A549 (cell line): ENCODE measurements around the gene SLC4A7. TPM values are rescaled to one million over a fixed set of nuclear protein-coding genes. Genes with fewer than 3 reads are reported as not detected.

ENCODE experiments used
- ATAC-seq, 2 experiments: fragments of 200-7000 bp in 1 of 2; fragments of >200 bp in 1 of 2; cut with Nextera tagmentation in 1 of 2; cut with Tn5 transposase in 1 of 2; 3 replicates each; pipeline versions ENCODE4 v1.8.0 to v1.9.1; 2018 to 2020; ENCODE audit warnings: mild to moderate bottlenecking in 1 of 2, moderate library complexity in 1 of 2
- CTCF ChIA-PET: fragments of 300-600 bp; sonication (Branson Sonifier 250); formaldehyde crosslinking; extraction: SDS; loops from one replicate; lab custom pipeline; 2021; ENCODE audit warnings: antibody characterized with exemption, inconsistent platforms; lab: Yijun Ruan, JAX
- POLR2A ChIA-PET: fragments of 350-600 bp; formaldehyde crosslinking; extraction: SDS; loops from one replicate; lab custom pipeline; 2021; ENCODE audit warnings: antibody characterized with exemption, inconsistent platforms; lab: Yijun Ruan, JAX
- DNase-seq, 2 experiments: peaks; one replicate each; pipeline versions ENCODE4 v3.0.0 to v3.0.0-alpha.2; 2011 to 2016; ENCODE audit warnings: low read depth in 1 of 2, low spot score in 1 of 2
- FAIRE-seq: peaks from 2 replicates; lab custom pipeline; 2011; peaks lifted over from hg19 to GRCh38; lab: Jason Lieb, UNC
- H3K27ac ChIP-seq, 2 experiments: fragments of >200 bp; sonication (Bioruptor Twin); formaldehyde crosslinking; 3 replicates each; pipeline ENCODE4 v1.5.1; 2016 to 2017
- H3K4me1 ChIP-seq: fragments of >200 bp; sonication (Bioruptor Twin); formaldehyde crosslinking; 3 replicates; pipeline ENCODE4 v1.6.1; 2016
- H3K4me2 ChIP-seq: fragments of >200 bp; sonication (Bioruptor Twin); formaldehyde crosslinking; 3 replicates; pipeline ENCODE4 v1.6.1; 2016
- H3K4me3 ChIP-seq: fragments of >200 bp; sonication (Bioruptor Twin); formaldehyde crosslinking; 3 replicates; pipeline ENCODE4 v1.5.1; 2016
- H3K9me3 ChIP-seq: fragments of >200 bp; sonication (Bioruptor Twin); formaldehyde crosslinking; 3 replicates; pipeline ENCODE4 v1.6.1; 2016
- ATOH8 ChIP-seq: fragments of 250-450 bp; sonication (Bioruptor Pico); IDR thresholded peaks from 2 replicates; pipeline ENCODE4 v1.5.0; 2020; ENCODE audit warnings: low read depth, mild to moderate bottlenecking, moderate library complexity
- BHLHE40 ChIP-seq: IDR thresholded peaks from 2 replicates; pipeline ENCODE4 v1.6.1; 2012; ENCODE audit warnings: low read depth, low read length, inconsistent platforms
- CBX8 ChIP-seq: fragments of 200-600 bp; sonication (generic); IDR thresholded peaks from 2 replicates; pipeline ENCODE4 v1.6.1; 2016
- CEBPB ChIP-seq, 2 experiments: fragments of >200 bp in 1 of 2; sonication (Bioruptor Twin) in 1 of 2; formaldehyde crosslinking in 1 of 2; IDR thresholded peaks; 2 replicates each; pipeline ENCODE4 v1.6.1; 2012 to 2016
- CHD2 ChIP-seq: fragments of 150-350 bp; IDR thresholded peaks from 2 replicates; pipeline ENCODE4 v1.6.1; 2014; ENCODE audit warnings: low read length; ENCODE audit not compliant: partially characterized antibody
- CHD4 ChIP-seq: fragments of 200-600 bp; sonication (generic); IDR thresholded peaks from 2 replicates; pipeline ENCODE4 v1.6.1; 2016; ENCODE audit warnings: antibody characterized with exemption, mild to moderate bottlenecking, borderline replicate concordance
- EP300 ChIP-seq, 2 experiments: fragments of >200 bp; sonication (Bioruptor Twin); formaldehyde crosslinking; IDR thresholded peaks; 2 replicates in 1 of 2; 3 replicates in 1 of 2; pipeline ENCODE4 v1.6.1; 2016 to 2017
- ESRRA ChIP-seq: fragments of 150-350 bp; IDR thresholded peaks from 2 replicates; pipeline ENCODE4 v1.6.1; 2014; ENCODE audit warnings: mild to moderate bottlenecking, low read length, borderline replicate concordance
- FOSL2 ChIP-seq, 2 experiments: fragments of 450-650 bp in 1 of 2; fragments of >200 bp in 1 of 2; sonication (Bioruptor Twin) in 1 of 2; formaldehyde crosslinking; IDR thresholded peaks; 2 replicates each; pipeline versions ENCODE4 v1.5.0 to v1.6.1; 2016 to 2020; ENCODE audit warnings: mild to moderate bottlenecking in 1 of 2, moderate library complexity in 1 of 2
- FOXS1 ChIP-seq: fragments of 250-450 bp; sonication (Bioruptor Pico); IDR thresholded peaks from 2 replicates; pipeline ENCODE4 v1.5.0; 2020; ENCODE audit warnings: mild to moderate bottlenecking, moderate library complexity
- GATA3 ChIP-seq: IDR thresholded peaks from 2 replicates; pipeline ENCODE4 v1.6.1; 2012; ENCODE audit warnings: borderline replicate concordance
- HOXB13 ChIP-seq: fragments of 250-450 bp; sonication (Bioruptor Pico); IDR thresholded peaks from 2 replicates; pipeline ENCODE4 v1.5.0; 2020; ENCODE audit warnings: low read depth, mild to moderate bottlenecking, moderate library complexity
- JUN ChIP-seq, 2 experiments: fragments of >200 bp; sonication (Bioruptor Twin); formaldehyde crosslinking; IDR thresholded peaks; 2 replicates in 1 of 2; 3 replicates in 1 of 2; pipeline ENCODE4 v1.6.1; 2016 to 2017
- JUNB ChIP-seq: fragments of >200 bp; sonication (Bioruptor Twin); formaldehyde crosslinking; IDR thresholded peaks from 2 replicates; pipeline ENCODE4 v1.6.1; 2016
- KDM5A ChIP-seq: fragments of 200-600 bp; sonication (generic); IDR thresholded peaks from 2 replicates; pipeline ENCODE4 v1.6.1; 2016; ENCODE audit warnings: antibody characterized with exemption, mild to moderate bottlenecking
- MAFK ChIP-seq: fragments of 450-650 bp; IDR thresholded peaks from 2 replicates; pipeline ENCODE4 v1.6.1; 2014; ENCODE audit not compliant: partially characterized antibody
- MAZ ChIP-seq: fragments of 150-350 bp; IDR thresholded peaks from 2 replicates; pipeline ENCODE4 v1.6.1; 2014; ENCODE audit warnings: antibody characterized with exemption, low read depth, low read length, borderline replicate concordance
- NFE2L2 ChIP-seq: fragments of 150-350 bp; conservative IDR thresholded peaks from 2 replicates; pipeline ENCODE4 v1.6.1; 2014; ENCODE audit warnings: low read length
- RFX5 ChIP-seq: fragments of 450-650 bp; IDR thresholded peaks from 2 replicates; pipeline ENCODE4 v1.7.1; 2014; ENCODE audit warnings: antibody characterized with exemption, mild to moderate bottlenecking, moderate library complexity
- ZFP36 ChIP-seq: fragments of 450-650 bp; IDR thresholded peaks from 2 replicates; pipeline ENCODE4 v1.6.1; 2014; ENCODE audit warnings: borderline replicate concordance; ENCODE audit not compliant: partially characterized antibody
- WGBS: methylation state at CpG from one replicate; pipeline ENCODE4 v1.1.6; 2017; ENCODE audit errors: missing lambda C conversion rate; 5-methylcytosine and 5-hydroxymethylcytosine counted together
- polyA plus RNA-seq, 4 experiments: library from polyadenylated mRNA; depleted of rRNA in 3 of 4; stranded (reverse); fragments of >200 nt; fragmentation: RNase III in 1 of 4; extraction: RNeasy Plus Mini Kit Qiagen cat#74134 plus additional on column Dnase treatment in 1 of 4; gene quantifications; 2 replicates in 3 of 4; 3 replicates in 1 of 4; pipeline ENCODE4 v1.2.3, GENCODE V29; 2011 to 2017
- TF ChIP-seq, protein P1 (sequence below): fragments of 250-450 bp; sonication (Bioruptor Pico); IDR thresholded peaks from 2 replicates; pipeline ENCODE4 v1.5.0; 2021; ENCODE audit warnings: mild to moderate bottlenecking, moderate library complexity, borderline replicate concordance
- TF ChIP-seq, protein P2 (sequence below): fragments of >200 bp; sonication (Bioruptor Twin); formaldehyde crosslinking; IDR thresholded peaks from 2 replicates; pipeline ENCODE4 v1.6.1; 2016
- TF ChIP-seq, protein P3 (sequence below): fragments of >200 bp; sonication (Bioruptor Twin); formaldehyde crosslinking; IDR thresholded peaks from 3 replicates; pipeline ENCODE4 v1.6.1; 2016
- TF ChIP-seq, protein P4 (sequence below): fragments of 200-600 bp; sonication (generic); IDR thresholded peaks from 2 replicates; pipeline ENCODE4 v1.6.1; 2016; ENCODE audit warnings: antibody characterized with exemption, mild to moderate bottlenecking, moderate library complexity
- TF ChIP-seq, protein P5 (sequence below): IDR thresholded peaks from 2 replicates; pipeline ENCODE4 v1.6.1; 2012

The SLC4A7 gene
- polyA plus RNA-seq, 2 of the 4 experiments (the other 2 are of a cell fraction), result 35.1 to 70.2 TPM

DNA sequence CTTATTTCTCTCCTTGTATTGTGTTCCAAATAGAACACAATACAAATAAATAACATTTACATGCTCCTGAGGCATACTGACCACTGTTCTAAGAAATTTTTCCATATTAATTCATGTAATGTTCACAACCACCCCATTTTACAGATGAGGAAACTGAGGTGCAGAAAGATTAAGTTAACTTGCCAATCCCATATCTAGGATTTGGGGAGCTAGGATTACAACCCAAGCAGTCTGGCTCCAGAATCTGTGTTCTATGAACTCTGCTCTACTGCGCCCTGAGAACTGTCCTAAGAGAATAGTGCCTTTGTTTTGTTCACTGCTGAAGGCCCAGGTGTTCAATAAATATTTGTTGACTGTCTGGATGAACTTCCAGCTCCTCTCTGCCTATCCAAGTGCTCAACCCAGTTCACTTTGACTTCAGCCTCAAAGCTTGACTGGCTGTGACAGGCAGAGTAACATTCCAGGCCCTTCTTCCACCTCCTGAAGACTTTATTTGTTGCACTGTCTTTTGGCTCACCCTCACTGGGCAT lies 118.1 kb downstream of the SLC4A7 start (continued):
- TF ChIP-seq, protein P1, sequence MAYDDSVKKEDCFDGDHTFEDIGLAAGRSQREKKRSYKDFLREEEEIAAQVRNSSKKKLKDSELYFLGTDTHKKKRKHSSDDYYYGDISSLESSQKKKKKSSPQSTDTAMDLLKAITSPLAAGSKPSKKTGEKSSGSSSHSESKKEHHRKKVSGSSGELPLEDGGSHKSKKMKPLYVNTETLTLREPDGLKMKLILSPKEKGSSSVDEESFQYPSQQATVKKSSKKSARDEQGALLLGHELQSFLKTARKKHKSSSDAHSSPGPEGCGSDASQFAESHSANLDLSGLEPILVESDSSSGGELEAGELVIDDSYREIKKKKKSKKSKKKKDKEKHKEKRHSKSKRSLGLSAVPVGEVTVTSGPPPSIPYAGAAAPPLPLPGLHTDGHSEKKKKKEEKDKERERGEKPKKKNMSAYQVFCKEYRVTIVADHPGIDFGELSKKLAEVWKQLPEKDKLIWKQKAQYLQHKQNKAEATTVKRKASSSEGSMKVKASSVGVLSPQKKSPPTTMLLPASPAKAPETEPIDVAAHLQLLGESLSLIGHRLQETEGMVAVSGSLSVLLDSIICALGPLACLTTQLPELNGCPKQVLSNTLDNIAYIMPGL (CRISPR knock-in tag), result no peak
- no peak for TF ChIP-seq KDM5A
- no peak for TF ChIP-seq BHLHE40
- no peak for TF ChIP-seq ZFP36

- 26% methylated on average over 7 of the region's 7 CpGs for WGBS
- ATAC-seq, result peak; percentile 79 to 83
- TF ChIP-seq CBX8 (no peak), CHD4 (no peak), FOXS1 (CRISPR knock-in tag) (peak; percentile 99), ESRRA (peak; percentile 27; the same call in 1 of the 2 replicates), HOXB13 (CRISPR knock-in tag) (no peak), CHD2 (no peak), MAZ (no peak), RFX5 (peak; percentile 74; the same call in 1 of the 2 replicates), CEBPB (IDR thresholded peaks at IDR 0.05) (peak; percentile 77 to 80), JUN (IDR thresholded peaks at IDR 0.05) (peak; percentile 73 to 94), MAFK (peak; percentile 23), NFE2L2 (no peak), EP300 (IDR thresholded peaks at IDR 0.05) (peak; percentile 51 to 72; a peak in 3 of 5 replicates), ATOH8 (no peak), GATA3 (peak; percentile 80), FOSL2 (IDR thresholded peaks at IDR 0.05) (peak; percentile 67; the same call in 1 of the 2 replicates), FOSL2 (CRISPR knock-in tag; IDR thresholded peaks at IDR 0.05) (peak; percentile 81), JUNB (peak; percentile 85)
- TF ChIP-seq, protein P2, sequence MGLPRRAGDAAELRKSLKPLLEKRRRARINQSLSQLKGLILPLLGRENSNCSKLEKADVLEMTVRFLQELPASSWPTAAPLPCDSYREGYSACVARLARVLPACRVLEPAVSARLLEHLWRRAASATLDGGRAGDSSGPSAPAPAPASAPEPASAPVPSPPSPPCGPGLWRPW, result peak; percentile 61; the same call in 1 of the 2 replicates
- TF ChIP-seq, protein P3, sequence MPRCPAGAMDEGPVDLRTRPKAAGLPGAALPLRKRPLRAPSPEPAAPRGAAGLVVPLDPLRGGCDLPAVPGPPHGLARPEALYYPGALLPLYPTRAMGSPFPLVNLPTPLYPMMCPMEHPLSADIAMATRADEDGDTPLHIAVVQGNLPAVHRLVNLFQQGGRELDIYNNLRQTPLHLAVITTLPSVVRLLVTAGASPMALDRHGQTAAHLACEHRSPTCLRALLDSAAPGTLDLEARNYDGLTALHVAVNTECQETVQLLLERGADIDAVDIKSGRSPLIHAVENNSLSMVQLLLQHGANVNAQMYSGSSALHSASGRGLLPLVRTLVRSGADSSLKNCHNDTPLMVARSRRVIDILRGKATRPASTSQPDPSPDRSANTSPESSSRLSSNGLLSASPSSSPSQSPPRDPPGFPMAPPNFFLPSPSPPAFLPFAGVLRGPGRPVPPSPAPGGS, result peak; percentile 46; the same call in 2 of the 3 replicates
- TF ChIP-seq, protein P4, sequence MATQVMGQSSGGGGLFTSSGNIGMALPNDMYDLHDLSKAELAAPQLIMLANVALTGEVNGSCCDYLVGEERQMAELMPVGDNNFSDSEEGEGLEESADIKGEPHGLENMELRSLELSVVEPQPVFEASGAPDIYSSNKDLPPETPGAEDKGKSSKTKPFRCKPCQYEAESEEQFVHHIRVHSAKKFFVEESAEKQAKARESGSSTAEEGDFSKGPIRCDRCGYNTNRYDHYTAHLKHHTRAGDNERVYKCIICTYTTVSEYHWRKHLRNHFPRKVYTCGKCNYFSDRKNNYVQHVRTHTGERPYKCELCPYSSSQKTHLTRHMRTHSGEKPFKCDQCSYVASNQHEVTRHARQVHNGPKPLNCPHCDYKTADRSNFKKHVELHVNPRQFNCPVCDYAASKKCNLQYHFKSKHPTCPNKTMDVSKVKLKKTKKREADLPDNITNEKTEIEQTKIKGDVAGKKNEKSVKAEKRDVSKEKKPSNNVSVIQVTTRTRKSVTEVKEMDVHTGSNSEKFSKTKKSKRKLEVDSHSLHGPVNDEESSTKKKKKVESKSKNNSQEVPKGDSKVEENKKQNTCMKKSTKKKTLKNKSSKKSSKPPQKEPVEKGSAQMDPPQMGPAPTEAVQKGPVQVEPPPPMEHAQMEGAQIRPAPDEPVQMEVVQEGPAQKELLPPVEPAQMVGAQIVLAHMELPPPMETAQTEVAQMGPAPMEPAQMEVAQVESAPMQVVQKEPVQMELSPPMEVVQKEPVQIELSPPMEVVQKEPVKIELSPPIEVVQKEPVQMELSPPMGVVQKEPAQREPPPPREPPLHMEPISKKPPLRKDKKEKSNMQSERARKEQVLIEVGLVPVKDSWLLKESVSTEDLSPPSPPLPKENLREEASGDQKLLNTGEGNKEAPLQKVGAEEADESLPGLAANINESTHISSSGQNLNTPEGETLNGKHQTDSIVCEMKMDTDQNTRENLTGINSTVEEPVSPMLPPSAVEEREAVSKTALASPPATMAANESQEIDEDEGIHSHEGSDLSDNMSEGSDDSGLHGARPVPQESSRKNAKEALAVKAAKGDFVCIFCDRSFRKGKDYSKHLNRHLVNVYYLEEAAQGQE, result no peak
- TF ChIP-seq, protein P5, sequence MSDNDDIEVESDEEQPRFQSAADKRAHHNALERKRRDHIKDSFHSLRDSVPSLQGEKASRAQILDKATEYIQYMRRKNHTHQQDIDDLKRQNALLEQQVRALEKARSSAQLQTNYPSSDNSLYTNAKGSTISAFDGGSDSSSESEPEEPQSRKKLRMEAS, result peak; percentile 48; the same call in 1 of the 2 replicates
- TF ChIP-seq, all 56 proteins: peak for 13
- Histone ChIP-seq H3K9me3 (no peaks in the 10 kb centered on the region), H3K4me1 (peaks cover 31% of the 10 kb centered on the region), H3K27ac (peak overlapping the region; percentile 62 to 63; a peak in 4 of 6 replicates), H3K4me2 (peak overlapping the region; percentile 64), H3K4me3 (no peak overlapping the region)
- peak; percentile 87 for FAIRE-seq
- peak; percentile 54 to 89 for DNase-seq
- POLR2A ChIA-PET, result no interaction called here
- CTCF ChIA-PET, result no interaction called here
Measured at GRCh38 chr3:27360113-27361078, 123.8 kb downstream of the SLC4A7 start.
